Measurements from ENCODE around the gene ACTRT2.

- TF ChIP-seq, protein P1, sequence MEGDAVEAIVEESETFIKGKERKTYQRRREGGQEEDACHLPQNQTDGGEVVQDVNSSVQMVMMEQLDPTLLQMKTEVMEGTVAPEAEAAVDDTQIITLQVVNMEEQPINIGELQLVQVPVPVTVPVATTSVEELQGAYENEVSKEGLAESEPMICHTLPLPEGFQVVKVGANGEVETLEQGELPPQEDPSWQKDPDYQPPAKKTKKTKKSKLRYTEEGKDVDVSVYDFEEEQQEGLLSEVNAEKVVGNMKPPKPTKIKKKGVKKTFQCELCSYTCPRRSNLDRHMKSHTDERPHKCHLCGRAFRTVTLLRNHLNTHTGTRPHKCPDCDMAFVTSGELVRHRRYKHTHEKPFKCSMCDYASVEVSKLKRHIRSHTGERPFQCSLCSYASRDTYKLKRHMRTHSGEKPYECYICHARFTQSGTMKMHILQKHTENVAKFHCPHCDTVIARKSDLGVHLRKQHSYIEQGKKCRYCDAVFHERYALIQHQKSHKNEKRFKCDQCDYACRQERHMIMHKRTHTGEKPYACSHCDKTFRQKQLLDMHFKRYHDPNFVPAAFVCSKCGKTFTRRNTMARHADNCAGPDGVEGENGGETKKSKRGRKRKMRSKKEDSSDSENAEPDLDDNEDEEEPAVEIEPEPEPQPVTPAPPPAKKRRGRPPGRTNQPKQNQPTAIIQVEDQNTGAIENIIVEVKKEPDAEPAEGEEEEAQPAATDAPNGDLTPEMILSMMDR (IDR thresholded peaks at IDR 0.05): no peak
- no peak for TF ChIP-seq POLR2A (IDR thresholded peaks at IDR 0.05)
These were observed 43.6 kb downstream of the ACTRT2 start for GRCh38 chr1:3064901-3065300.

Data from Peyer's patch (tissue), 4 donors.